Measurements from ENCODE around the gene APBA1.
"Not testable (repeated sequence)": the region's sequence is repeated elsewhere in the genome, so short reads cannot be mapped to it uniquely, and the experiment has no call there.

APBA1 gene

DNA sequence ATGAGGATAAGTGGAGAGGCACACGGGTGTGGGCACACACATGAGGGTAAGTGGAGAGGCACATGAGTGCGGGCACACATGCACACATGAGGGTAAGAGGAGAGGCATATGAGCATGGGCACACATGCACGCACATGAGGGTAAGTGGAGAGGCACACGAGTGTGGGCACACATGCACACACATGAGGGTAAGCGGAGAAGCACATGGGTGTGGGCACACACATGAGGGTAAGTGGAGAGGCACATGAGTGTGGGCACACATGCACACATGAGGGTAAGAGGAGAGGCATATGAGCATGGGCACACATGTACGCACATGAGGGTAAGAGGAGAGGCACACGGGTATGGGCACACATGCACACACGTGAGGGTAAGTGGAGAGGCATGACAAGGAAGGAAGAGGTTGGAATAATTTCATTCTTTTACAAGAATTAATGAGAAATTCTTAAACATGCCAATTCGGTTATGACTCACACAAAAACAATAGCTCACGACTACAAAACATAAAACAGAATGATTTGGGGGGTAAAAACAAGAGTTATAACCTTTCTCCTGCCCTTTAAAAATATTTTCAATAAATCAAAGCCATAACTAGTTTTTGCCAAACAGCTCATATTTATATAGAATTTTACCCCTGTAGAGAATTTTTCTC, 67.5 kb downstream of the APBA1 start:
- Histone ChIP-seq H3K9me3 (ENCODE audit: insufficient read depth, low read depth, low read length) (no peaks in the 10 kb centered on the region), H3K27me3 (ENCODE audit: insufficient read depth, low read length) (no peaks in the 10 kb centered on the region), H3K4me1 (ENCODE audit: insufficient read depth, low read length) (peaks cover 3% of the 10 kb centered on the region; the same call in 1 of the 2 replicates), H3K4me3 (ENCODE audit: low read length) (no peak overlapping the region), H3K9ac (ENCODE audit: low read depth, low read length) (no peak overlapping the region), H3K27ac (ENCODE audit: low read depth, low read length) (no peak overlapping the region), H3K36me3 (ENCODE audit: insufficient read depth, low read length) (no peaks in the 10 kb centered on the region)
- WGBS = 92% methylated on average over 10 of the region's 10 CpGs

GRCh38 chr9:69603656-69604055, 68.5 kb downstream of the APBA1 start:
- no peaks in the 10 kb centered on the region for H3K27me3 ChIP-seq (ENCODE audit: insufficient read depth, low read length)
- H3K4me3 ChIP-seq (ENCODE audit: low read length) = no peak overlapping the region
- WGBS = 94% methylated on average over 5 of the region's 5 CpGs
- no peaks in the 10 kb centered on the region for H3K9me3 ChIP-seq (ENCODE audit: insufficient read depth, low read depth, low read length)
- H3K9ac ChIP-seq (ENCODE audit: low read depth, low read length) = no peak overlapping the region
- no peak overlapping the region for H3K27ac ChIP-seq (ENCODE audit: low read depth, low read length)
- H3K36me3 ChIP-seq (ENCODE audit: insufficient read depth, low read length) = no peaks in the 10 kb centered on the region
- no peaks in the 10 kb centered on the region for H3K4me1 ChIP-seq (ENCODE audit: insufficient read depth, low read length)

DNA sequence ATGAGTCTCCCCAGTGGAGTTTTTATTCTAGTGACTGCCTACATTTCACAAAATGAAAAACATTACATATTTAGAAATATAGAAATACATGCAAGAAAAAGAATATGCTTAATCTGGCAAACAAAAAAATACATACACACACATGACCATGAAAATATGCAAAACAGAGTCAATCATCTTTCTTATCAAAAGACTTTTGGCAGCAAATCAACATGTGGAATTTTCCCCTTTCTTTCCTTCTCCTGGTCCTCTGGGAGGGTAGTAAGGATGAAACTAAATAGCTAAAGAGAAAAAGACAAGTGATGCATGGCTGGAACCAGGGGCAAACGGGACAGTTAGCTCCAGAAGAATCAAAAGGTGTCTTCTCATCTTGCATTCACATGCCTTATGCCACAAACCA, 69.4 kb downstream of the APBA1 start:
- H3K9me3 ChIP-seq (ENCODE audit: insufficient read depth, low read depth, low read length) = no peaks in the 10 kb centered on the region
- no peaks in the 10 kb centered on the region for H3K4me1 ChIP-seq (ENCODE audit: insufficient read depth, low read length)
- no peak overlapping the region for H3K9ac ChIP-seq (ENCODE audit: low read depth, low read length)
- WGBS = 93% methylated on average over 1 of the region's 1 CpG
- H3K27me3 ChIP-seq (ENCODE audit: insufficient read depth, low read length) = no peaks in the 10 kb centered on the region
- H3K36me3 ChIP-seq (ENCODE audit: insufficient read depth, low read length) = no peaks in the 10 kb centered on the region
- H3K4me3 ChIP-seq (ENCODE audit: low read length) = no peak overlapping the region
- no peak overlapping the region for H3K27ac ChIP-seq (ENCODE audit: low read depth, low read length)

DNA sequence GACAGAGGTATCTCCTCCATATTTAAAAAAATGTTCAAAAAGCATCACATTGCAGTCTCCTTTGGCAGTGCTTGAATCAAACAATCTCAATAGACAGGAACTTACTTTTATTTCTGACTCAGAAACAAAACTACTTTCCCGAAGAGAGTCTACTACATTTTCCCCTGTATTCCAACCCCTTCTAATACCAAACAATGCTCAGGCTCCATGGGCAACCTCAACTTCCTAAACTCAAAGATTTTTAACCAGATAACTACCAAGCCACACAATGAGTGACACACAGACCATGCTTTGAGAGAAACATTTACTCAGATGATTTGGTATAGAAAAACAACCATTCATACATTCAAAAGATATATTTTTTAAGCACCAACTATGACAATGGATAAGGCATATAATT, 70.5 kb downstream of the APBA1 start:
- H3K9ac ChIP-seq (ENCODE audit: low read depth, low read length) = no peak overlapping the region
- no peaks in the 10 kb centered on the region for H3K4me1 ChIP-seq (ENCODE audit: insufficient read depth, low read length)
- no peaks in the 10 kb centered on the region for H3K36me3 ChIP-seq (ENCODE audit: insufficient read depth, low read length)
- no peaks in the 10 kb centered on the region for H3K27me3 ChIP-seq (ENCODE audit: insufficient read depth, low read length)
- 91% methylated on average over 1 of the region's 1 CpG for WGBS
- no peak overlapping the region for H3K4me3 ChIP-seq (ENCODE audit: low read length)
- no peak overlapping the region for H3K27ac ChIP-seq (ENCODE audit: low read depth, low read length)
- H3K9me3 ChIP-seq (ENCODE audit: insufficient read depth, low read depth, low read length) = no peaks in the 10 kb centered on the region

DNA sequence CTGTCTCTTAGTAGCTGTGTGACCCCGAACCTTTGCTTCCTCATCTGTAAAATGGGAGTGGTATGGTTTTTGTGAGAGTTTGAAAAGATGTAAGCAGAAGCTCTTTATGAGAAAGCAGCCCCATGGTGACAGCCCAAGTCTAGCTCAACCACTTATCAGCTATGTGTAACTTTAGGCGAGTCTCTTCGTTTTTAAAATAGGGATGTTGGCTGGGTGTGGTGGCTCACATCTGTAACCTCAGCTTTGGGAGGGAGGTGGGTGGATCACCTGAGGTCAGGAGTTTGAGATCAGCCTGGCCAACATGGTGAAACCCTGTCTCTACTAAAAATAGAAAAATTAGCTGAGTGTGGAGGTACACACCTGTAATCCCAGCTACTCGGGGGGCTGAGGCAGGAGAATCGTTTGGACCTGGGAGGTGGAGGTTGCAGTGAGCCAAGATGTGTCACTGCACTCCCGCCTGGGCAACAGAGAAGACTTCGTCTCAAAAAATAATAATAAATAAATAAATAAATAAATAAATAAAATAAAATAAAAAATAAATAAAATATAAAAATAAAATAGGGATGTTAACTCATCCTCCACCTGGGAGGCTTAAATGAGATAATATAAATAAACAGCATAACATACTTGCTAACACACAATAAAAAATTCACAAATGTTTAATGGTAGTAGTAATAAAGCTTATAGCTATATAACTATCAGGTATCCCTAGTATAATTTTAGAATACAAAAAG, 71.7 kb downstream of the APBA1 start:
- WGBS = 94% methylated on average over 5 of the region's 7 CpGs
- Histone ChIP-seq H3K4me1 (ENCODE audit: insufficient read depth, low read length) (no peaks in the 10 kb centered on the region), H3K27me3 (ENCODE audit: insufficient read depth, low read length) (no peaks in the 10 kb centered on the region), H3K36me3 (ENCODE audit: insufficient read depth, low read length) (no peaks in the 10 kb centered on the region), H3K9ac (ENCODE audit: low read depth, low read length) (no peak overlapping the region), H3K27ac (ENCODE audit: low read depth, low read length) (no peak overlapping the region), H3K4me3 (ENCODE audit: low read length) (no peak overlapping the region), H3K9me3 (ENCODE audit: insufficient read depth, low read depth, low read length) (no peaks in the 10 kb centered on the region)

DNA sequence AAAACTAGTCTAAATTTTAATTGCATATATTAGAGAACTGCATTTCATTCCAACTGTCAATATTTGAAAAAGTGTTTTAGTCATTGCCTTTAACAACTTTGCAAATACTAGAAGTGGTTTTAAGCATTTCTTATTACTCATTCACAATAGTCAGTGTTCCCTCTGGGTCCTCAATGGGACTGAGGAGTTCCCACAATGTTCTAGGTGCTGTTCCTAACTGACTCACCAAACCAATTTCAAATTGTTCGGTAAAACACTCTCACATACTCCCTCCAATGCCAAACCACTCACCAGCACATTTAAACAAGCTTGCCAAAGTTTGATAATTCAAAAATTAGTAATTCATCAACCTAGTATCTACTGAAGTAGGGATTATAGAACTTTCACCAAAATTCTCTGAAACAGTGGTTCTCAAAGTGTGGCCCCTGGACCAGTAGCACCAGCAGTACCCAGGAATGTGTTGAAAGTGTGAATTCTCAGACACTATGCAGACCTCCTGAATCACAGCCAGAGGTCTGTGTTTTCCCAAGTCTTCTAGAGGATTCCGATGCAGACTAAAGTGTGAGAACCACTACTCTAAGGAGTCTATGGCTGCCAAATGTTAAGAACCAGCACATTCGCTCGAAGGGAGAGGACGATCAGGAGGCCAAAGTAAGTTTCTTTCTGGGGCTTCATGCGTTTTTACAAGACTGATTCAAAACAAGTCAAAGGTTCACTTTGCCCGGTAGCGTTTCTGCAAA, 72.8 kb downstream of the APBA1 start:
- H3K27ac ChIP-seq (ENCODE audit: low read depth, low read length) = no peak overlapping the region
- no peaks in the 10 kb centered on the region for H3K9me3 ChIP-seq (ENCODE audit: insufficient read depth, low read depth, low read length)
- 93% methylated on average over 8 of the region's 8 CpGs for WGBS
- H3K4me3 ChIP-seq (ENCODE audit: low read length) = no peak overlapping the region
- no peaks in the 10 kb centered on the region for H3K27me3 ChIP-seq (ENCODE audit: insufficient read depth, low read length)
- no peak overlapping the region for H3K9ac ChIP-seq (ENCODE audit: low read depth, low read length)
- H3K36me3 ChIP-seq (ENCODE audit: insufficient read depth, low read length) = no peaks in the 10 kb centered on the region
- H3K4me1 ChIP-seq (ENCODE audit: insufficient read depth, low read length) = no peaks in the 10 kb centered on the region

DNA sequence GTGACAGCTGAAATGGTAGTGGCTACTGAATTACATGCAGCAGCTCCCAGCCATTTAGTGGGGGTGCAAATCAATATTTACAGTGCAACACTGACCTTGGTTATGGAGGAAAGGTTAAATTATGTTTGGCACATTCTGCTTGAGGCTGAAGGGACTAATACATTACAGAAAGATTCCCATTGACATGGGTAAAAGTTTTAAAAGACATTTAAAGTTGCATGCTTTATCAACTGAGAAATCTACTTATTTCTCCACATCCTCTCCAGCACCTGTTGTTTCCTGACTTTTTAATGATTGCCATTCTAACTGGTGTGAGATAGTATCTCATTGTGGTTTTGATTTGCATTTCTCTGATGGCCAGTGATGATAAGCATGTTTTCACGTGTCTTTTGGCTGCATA, 75.3 kb downstream of the APBA1 start:
- H3K4me3 ChIP-seq (ENCODE audit: low read length); H3K4me1 ChIP-seq (ENCODE audit: insufficient read depth, low read length); H3K9me3 ChIP-seq (ENCODE audit: insufficient read depth, low read depth, low read length); H3K27me3 ChIP-seq (ENCODE audit: insufficient read depth, low read length); H3K36me3 ChIP-seq (ENCODE audit: insufficient read depth, low read length); H3K27ac ChIP-seq (ENCODE audit: low read depth, low read length); H3K9ac ChIP-seq (ENCODE audit: low read depth, low read length): not testable (repeated sequence)
- 73% methylated on average over 1 of the region's 1 CpG for WGBS

DNA sequence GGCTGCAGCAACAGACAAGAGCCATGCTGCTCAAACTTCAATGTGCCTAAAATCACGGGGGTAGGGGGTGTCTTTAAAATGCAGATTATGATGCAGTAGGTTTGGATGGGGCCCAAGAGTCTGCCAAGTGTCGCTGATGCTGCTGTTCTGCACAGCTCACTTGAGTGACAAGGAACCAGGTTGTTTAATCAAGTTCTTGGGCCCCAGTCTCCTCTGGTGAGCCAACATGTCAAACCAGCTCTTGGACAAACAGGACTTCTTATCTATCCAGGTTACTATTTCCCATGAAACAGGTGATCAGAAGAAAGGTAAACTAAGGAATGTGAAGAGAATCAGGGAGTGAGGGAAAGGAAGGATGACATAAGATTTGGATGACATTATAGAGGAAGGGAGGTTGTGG, 78.0 kb downstream of the APBA1 start:
- Histone ChIP-seq H3K36me3 (ENCODE audit: insufficient read depth, low read length) (no peaks in the 10 kb centered on the region), H3K4me1 (ENCODE audit: insufficient read depth, low read length) (no peaks in the 10 kb centered on the region), H3K27me3 (ENCODE audit: insufficient read depth, low read length) (no peaks in the 10 kb centered on the region), H3K9me3 (ENCODE audit: insufficient read depth, low read depth, low read length) (no peaks in the 10 kb centered on the region), H3K4me3 (ENCODE audit: low read length) (no peak overlapping the region), H3K27ac (ENCODE audit: low read depth, low read length) (no peak overlapping the region), H3K9ac (ENCODE audit: low read depth, low read length) (no peak overlapping the region)
- 79% methylated on average over 2 of the region's 2 CpGs for WGBS

GRCh38 chr9:69593756-69594155, 78.4 kb downstream of the APBA1 start:
- no peak overlapping the region for H3K27ac ChIP-seq (ENCODE audit: low read depth, low read length)
- 93% methylated on average over 5 of the region's 5 CpGs for WGBS
- H3K27me3 ChIP-seq (ENCODE audit: insufficient read depth, low read length) = no peaks in the 10 kb centered on the region
- no peaks in the 10 kb centered on the region for H3K36me3 ChIP-seq (ENCODE audit: insufficient read depth, low read length)
- H3K4me1 ChIP-seq (ENCODE audit: insufficient read depth, low read length) = no peaks in the 10 kb centered on the region
- H3K4me3 ChIP-seq (ENCODE audit: low read length) = no peak overlapping the region
- no peak overlapping the region for H3K9ac ChIP-seq (ENCODE audit: low read depth, low read length)
- H3K9me3 ChIP-seq (ENCODE audit: insufficient read depth, low read depth, low read length) = no peaks in the 10 kb centered on the region

- no peaks in the 10 kb centered on the region for H3K4me1 ChIP-seq (ENCODE audit: insufficient read depth, low read length)
- no peaks in the 10 kb centered on the region for H3K9me3 ChIP-seq (ENCODE audit: insufficient read depth, low read depth, low read length)
- WGBS = 98% methylated on average over 3 of the region's 3 CpGs
- H3K9ac ChIP-seq (ENCODE audit: low read depth, low read length) = no peak overlapping the region
- no peaks in the 10 kb centered on the region for H3K36me3 ChIP-seq (ENCODE audit: insufficient read depth, low read length)
- H3K27ac ChIP-seq (ENCODE audit: low read depth, low read length) = no peak overlapping the region
- H3K27me3 ChIP-seq (ENCODE audit: insufficient read depth, low read length) = no peaks in the 10 kb centered on the region
- H3K4me3 ChIP-seq (ENCODE audit: low read length) = no peak overlapping the region
Measured at GRCh38 chr9:69593301-69593700, 78.9 kb downstream of the APBA1 start.

DNA sequence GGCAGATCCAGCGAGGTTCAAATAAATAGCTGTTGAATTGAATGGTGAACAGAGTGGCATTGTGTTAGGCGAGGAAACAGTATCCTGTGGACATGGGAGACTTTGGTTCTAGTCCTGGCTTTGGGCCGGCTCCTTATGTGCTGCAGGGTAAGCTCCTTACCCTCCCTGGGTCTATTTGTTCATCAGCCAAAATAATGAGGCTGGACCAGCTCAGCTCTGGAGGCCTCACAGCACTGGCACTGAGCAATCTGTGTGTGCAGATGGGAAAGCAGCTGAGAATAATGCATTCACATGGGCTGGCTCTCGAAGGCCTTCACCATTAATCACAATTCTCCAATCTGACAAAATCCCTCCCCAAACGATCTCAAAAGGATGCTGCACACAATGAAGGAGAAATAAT, 81.9 kb downstream of the APBA1 start:
- WGBS = 88% methylated on average over 5 of the region's 5 CpGs
- Histone ChIP-seq H3K27ac (ENCODE audit: low read depth, low read length) (no peak overlapping the region), H3K9ac (ENCODE audit: low read depth, low read length) (no peak overlapping the region)

More for the DNA sequence above, 81.9 kb downstream of the APBA1 start:
- H3K4me3 ChIP-seq (ENCODE audit: low read length) = no peak overlapping the region
- H3K9me3 ChIP-seq (ENCODE audit: insufficient read depth, low read depth, low read length) = no peaks in the 10 kb centered on the region
- peaks cover 21% of the 10 kb centered on the region; the same call in 1 of the 2 replicates for H3K27me3 ChIP-seq (ENCODE audit: insufficient read depth, low read length)
- H3K4me1 ChIP-seq (ENCODE audit: insufficient read depth, low read length) = no peaks in the 10 kb centered on the region
- H3K36me3 ChIP-seq (ENCODE audit: insufficient read depth, low read length) = no peaks in the 10 kb centered on the region

All from HUES64 (cell line).